Body of pancreas (tissue), 4 donors: ENCODE results near the gene ZNF334.

ENCODE experiments used
- CTCF ChIP-seq, 7 experiments: fragments of 450-650 bp in 4 of 7; fragments of 200-600 bp in 3 of 7; sonication (generic) in 3 of 7; IDR thresholded peaks; one replicate each; pipeline ENCODE4 v1.5.1; 2016 to 2019; ENCODE audit warnings: antibody characterized with exemption in 7 of 7
- POLR2A ChIP-seq, 3 donors: fragments of 450-650 bp; IDR thresholded peaks; one replicate each; pipeline ENCODE4 v1.6.1; 2016; ENCODE audit warnings: antibody characterized with exemption in 3 of 3, mild to moderate bottlenecking in 2 of 3

- TF ChIP-seq CTCF (IDR thresholded peaks at IDR 0.05) (no peak), POLR2A (IDR thresholded peaks at IDR 0.05) (no peak)
These were observed 27.9 kb downstream of the ZNF334 start for GRCh38 chr20:46485431-46485830.
